Left hindlimb (tissue), 1 donor: ENCODE measurements around the gene YBEY.
A peak's percentile ranks its signal among the peaks of the same experiment; 100 is the strongest.
"Not testable (repeated sequence)": the region's sequence is repeated elsewhere in the genome, so short reads cannot be mapped to it uniquely, and the experiment has no call there.

Experiments
- DNase-seq: peaks from one replicate; pipeline ENCODE4 v3.0.0-alpha.2; 2018

Gene YBEY, protein sequence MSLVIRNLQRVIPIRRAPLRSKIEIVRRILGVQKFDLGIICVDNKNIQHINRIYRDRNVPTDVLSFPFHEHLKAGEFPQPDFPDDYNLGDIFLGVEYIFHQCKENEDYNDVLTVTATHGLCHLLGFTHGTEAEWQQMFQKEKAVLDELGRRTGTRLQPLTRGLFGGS

GRCh38 chr21:46285761-46286647 lies at the start of gene YBEY:
Gene YBEY, plus strand, starts transcription at chr21:46286342. Its CDS starts 572 bp downstream, at chr21:46286914.
- peak; percentile 94 for DNase-seq

DNA sequence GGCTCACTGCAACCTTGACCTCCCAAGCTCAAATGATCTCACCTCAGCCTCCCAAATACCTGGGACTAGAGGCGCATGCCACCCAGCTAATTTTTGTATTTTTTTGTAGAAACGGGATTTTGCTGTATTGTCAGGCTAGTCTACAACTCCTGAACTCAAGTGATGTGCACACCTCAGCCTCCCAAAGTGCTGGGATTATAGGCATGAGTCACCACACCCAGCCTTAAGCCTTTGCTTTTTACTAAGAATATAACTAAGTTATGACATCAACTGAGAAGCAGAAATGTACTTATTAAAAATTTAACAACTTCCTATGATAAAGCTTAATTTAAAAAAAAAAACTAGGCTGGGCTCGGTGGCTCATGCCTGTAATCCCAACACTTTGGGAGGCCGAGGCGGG lies 48.7 kb upstream of the YBEY start:
- no peak for DNase-seq

DNA sequence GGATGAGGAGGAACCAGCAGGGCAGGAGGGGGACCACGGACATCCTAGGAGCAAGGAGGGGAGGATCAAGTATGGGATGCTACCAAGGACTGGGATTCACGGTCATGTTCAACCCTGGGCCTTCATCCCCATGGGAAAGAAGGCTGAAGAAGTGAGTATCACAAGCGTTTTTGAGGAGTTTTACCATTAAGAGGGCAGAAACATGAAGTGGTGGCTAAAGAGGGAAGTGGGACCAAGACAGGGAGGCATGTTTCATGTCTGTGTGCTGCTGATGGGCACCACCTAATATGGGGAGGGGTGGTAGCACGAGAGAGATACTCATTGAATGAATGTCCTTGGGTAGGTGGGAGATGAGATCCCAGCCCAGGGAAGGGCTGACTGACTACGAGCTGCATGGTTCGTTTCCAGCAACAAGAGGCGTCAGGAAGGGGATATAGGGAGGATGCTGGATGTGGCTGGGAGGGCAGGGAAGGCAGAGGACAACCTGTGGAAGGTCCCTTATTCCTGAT lies 46.3 kb upstream of the YBEY start:
- DNase-seq = no peak

DNA sequence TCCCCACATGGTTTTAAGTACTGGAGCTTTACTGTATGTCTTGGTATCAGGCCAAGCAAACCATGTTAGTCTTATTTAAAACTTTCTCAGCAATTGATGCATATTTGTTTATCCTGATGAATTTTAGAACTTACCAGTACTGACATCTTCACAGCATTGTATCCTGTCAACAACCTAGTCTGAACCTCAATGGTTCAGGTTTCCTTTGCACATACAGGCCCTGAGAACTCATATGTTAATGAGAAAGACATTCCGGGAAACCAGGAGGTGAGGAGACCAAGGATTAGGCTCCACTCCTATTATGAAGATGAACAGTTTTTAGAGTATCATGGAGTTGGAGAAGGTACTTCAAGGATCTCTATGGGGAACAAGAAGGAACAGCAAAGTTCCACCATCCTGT lies 44.6 kb upstream of the YBEY start:
- not testable (repeated sequence) for DNase-seq

DNA sequence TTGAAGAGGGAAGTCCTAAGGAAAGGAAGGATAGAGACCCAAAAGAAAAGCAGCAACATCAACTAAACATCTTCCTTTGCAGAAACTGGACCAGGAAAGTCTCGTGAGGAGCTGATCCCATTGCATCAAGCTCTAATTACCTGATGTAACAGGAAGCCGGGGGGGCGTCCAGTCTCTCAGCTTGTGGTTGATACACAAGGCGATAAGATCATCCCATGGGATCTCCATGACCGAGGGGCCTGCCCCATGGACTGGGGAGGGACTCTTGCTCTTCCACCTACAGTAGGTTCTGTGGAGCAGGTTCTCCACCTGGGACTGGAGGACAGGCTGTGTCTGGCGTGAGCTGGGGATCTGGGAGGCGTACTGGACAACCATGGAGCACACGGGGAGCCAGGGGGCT lies 42.8 kb upstream of the YBEY start:
- DNase-seq = no peak

DNA sequence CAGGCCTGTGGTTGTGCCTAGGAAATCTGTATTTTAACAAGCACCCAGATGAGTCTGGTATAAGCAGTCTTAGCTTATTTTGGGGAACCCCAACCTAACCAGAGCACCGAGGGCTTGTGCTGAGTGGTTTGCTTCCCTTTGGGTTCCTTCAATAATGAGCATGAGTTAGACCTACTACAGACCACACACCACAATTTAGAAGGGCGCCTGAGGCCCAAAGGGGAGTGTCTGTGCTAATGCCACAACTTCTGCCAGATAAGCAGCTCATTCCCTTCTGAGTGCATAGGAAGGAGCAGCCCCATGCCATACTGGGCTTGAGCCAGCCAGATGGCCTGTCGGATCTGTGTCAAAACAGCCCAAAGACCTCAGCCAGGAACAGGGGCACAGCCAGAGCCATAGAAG lies 42.2 kb upstream of the YBEY start:
- no peak for DNase-seq

DNA sequence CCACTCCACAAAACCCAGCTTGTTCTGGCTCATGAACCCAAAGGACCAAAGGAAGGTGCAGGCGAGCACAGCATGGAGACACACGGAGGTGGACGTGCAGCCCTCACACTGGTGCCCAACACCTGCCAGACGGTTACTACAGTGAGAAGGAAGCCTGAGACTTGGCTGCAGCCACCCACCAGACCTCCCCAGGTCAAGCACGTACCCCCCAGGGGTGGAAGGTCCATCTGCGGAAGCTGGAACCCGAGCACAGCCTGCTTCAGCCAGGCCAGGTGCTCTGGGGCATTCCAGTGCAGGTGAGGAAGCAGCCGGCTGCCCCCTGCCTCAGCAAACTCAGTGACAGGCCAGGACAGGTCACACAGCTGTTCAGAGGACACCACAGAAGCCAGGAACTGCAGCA lies 41.5 kb upstream of the YBEY start:
- no peak for DNase-seq

DNA sequence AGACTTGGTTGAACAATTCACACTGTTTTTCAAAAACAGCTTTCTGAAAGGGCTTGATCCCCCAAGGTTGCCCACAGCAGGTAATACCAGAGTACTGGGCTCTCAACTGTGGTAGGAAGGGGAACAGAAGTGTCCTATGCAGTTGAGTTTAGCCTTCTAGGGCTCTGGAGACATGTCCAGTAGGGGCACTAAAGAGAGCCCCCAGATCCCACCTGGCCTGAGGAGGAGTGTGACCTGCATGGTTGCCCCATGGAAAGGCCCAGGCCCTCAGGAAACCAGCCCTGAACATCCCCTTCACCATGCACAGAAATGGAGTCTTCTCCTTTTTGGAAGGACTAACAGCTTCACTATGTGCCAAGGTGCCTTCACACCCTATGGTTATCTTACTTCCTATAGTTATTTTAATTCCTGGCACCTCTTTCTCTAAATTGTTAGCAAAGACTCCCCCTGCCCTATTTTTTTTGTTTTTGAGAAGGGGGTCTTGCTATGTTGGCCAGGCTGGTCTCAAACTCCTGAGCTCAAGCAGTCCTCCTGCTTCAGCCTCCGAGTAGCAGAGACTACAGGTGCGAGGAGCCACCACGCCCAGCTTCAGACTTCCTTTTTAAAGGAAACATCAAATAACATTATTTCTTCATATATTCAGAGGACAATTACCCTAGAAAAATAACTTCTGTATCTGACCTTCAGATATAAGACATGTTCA lies 40.8 kb upstream of the YBEY start:
- DNase-seq = no peak

GRCh38 chr21:46246345-46246744 lies 39.8 kb upstream of the YBEY start:
- DNase-seq = no peak

DNA sequence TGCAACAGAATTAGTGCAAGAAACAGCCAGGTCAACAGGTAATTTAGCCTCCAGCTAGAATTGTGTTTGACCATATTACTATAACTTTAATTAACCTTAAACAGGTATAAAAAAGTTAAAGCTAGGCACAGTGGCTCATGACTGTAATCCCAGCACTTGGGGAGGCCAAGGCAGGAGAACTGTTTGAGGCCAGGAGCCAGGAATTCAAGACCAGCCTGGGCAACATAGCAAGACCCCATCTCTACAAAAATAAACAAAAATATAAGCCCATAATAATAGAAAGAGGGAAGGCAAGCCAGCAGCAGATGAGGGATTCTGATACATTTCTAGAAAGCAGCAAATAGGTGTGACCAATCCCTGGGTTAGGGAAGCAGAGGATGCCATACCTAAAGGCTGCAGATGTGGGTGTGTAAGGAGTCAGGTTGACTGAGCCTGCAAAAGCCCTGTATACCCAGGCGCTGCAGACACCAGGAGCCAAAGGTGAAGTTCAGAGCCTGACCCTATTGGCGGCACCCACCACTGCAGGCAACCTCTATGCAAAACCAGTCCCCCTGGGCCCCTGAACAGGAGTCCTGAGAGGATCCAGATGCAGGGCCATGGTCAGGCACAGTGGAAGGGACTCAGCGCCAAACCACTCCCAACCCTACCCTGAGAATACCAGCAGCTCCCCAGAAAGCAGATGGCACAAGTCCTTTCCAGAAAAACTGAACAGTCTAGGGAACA lies 38.3 kb upstream of the YBEY start:
- no peak for DNase-seq

- DNase-seq = no peak
Measured at GRCh38 chr21:46248422-46248782, 37.7 kb upstream of the YBEY start.

- no peak for DNase-seq
Measured at GRCh38 chr21:46248827-46249226, 37.3 kb upstream of the YBEY start.

- no peak for DNase-seq
Measured at GRCh38 chr21:46250146-46250725, 35.9 kb upstream of the YBEY start.

- no peak for DNase-seq
Measured at GRCh38 chr21:46252840-46253239, 33.3 kb upstream of the YBEY start.

- no peak for DNase-seq
Measured at GRCh38 chr21:46253610-46254124, 32.5 kb upstream of the YBEY start.

DNA sequence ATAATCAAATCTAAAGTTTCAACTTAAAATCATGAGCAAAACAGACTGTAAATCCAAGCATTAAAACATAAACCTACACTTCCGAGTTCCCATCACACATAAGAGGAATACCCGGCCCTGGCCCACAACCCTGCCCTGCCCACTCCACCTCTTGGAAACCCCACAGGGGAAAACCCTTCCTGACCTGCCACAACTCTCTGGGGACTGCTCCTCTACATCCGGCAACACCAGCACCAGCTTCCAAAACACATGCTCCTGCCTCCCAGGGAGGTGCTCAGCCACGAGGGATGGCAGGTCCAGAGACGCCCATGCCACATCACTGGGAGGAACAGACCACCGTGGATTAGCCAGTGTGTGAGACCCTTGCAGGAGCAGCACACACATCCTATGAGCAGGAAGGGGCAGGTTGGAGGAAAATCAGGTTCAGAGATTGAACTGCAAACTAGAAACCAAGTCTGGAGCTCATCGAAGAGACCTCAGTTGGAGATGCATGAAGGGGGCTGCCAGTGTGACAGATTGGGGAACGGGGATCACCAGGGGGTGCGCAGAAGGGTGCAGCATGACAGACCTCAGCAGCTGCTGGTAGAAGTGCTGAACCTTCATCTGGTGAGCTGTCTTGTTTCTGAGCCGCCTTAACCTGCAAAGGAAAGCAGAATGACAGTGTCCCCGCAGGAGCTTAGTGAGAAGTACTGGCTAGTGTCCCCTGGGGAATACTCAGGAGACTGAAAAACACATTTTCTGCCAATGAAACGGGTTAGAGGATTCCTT lies 31.8 kb upstream of the YBEY start:
- no peak for DNase-seq

- no peak for DNase-seq
Measured at GRCh38 chr21:46255166-46255565, 31.0 kb upstream of the YBEY start.

DNA sequence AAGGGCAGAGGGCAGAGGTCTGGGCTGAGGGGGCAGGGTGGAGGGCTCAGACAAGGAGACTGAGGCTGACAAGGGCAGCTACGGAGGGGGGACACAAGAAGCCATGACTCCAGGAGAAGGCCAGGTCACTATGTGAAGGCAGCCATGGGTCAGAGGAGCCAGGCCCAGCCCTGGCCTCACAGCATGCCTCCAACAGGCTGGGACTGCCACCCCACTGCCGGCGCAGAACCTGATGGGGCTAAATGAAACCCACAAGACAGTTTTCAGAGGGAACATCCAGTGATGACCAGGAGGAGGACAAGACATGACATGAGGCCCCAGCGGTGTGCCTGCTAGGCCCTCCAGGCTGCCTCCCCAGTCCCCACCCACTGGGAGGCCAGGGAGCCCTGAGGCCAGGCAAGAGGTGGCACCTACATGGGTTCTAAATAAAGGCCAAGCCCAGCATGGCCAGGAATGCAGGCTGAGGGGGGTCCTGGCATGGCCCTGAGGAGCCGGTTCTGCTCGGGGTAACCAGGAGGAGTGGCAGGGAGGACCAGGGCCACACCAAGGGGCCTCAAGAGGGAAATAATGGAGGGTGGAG lies 30.3 kb upstream of the YBEY start:
- no peak for DNase-seq

GRCh38 chr21:46256501-46256994 lies 29.6 kb upstream of the YBEY start:
- DNase-seq = no peak

DNA sequence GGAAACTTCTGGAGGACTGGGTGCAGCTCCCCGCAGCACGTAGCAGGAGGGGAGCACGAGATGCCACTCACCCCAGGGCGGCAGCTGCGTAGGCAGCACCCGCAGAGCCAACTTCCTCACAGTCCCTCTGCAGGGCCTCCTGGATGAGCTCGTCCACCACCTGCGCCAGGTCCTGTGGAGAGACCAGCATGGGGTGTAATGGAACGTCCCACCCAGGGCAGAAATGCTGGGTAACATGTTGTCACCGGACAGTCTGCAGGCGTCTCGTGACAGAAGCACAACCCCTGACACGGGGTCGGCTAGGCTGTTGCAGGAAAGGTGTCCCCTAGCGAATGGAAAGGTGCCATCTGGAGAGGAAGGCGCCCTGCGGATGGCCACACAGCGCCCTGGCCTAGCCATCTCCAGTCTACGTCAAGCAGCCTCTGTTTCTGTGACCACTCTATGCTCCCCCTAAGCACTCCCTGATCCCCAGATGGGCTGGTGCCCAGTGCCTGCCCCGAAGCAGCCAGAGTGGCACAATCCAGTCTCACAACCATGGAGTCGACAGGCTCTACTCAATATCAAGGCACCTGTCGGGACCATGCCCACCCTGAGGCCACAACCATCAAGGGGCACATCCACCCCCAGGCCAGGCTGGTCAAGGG lies 22.0 kb upstream of the YBEY start:
- DNase-seq = no peak
